SU-DHL-6 (cell line): ENCODE data around the gene SLC25A20.

Experiments used
- CTCF ChIP-seq: fragments of 200-600 bp; sonication (generic); IDR thresholded peaks from one replicate; pipeline ENCODE4 v1.5.1; 2017; ENCODE audit warnings: antibody characterized with exemption, mild to moderate bottlenecking, low read length, moderate library complexity; ENCODE audit not compliant: insufficient read depth, poor library complexity, severe bottlenecking
- EZH2phosphoT487 ChIP-seq: fragments of 200-600 bp; sonication (generic), shearing (Covaris generic); conservative IDR thresholded peaks from 2 replicates; pipeline ENCODE4 v1.6.1; 2018; ENCODE audit warnings: mild to moderate bottlenecking, antibody characterized with exemption, low read length, moderate library complexity, mixed read lengths

GRCh38 chr3:48885753-48886152 is 12.9 kb downstream of the SLC25A20 start:
- no peak for TF ChIP-seq CTCF
- no peak for TF ChIP-seq EZH2phosphoT487
